ENCODE data around the gene FKBP10. TPM values are rescaled to one million over a fixed set of nuclear protein-coding genes. Genes with fewer than 3 reads are reported as not detected.

The FKBP10 gene
- 0.31 and 0.47 TPM in 2 replicates for total RNA-seq

- H3K36me3 Mint-ChIP-seq (ENCODE audit: low read depth): peaks cover 1% of the 10 kb centered on the region
- DNase-seq: peak; percentile 79
- peaks cover 12% of the 10 kb centered on the region for H3K4me1 Mint-ChIP-seq
- peak within 1 kb of the TSS; percentile 91 for H3K4me3 Mint-ChIP-seq
- intact Hi-C loops (cut with micrococcal nuclease): loop anchor here (1.0 kb wide), 1 partner anchor 53 kb away; the partner anchor contains the start of gene KLHL11
- peaks cover 21% of the 10 kb centered on the region for H3K27me3 Mint-ChIP-seq
- no peaks in the 10 kb centered on the region for H3K9me3 Mint-ChIP-seq
- peak within 1 kb of the TSS; percentile 78 for H3K27ac Mint-ChIP-seq
Measured at GRCh38 chr17:41812381-41813151, at the start of gene FKBP10. FKBP10 (plus strand) TSS chr17:41813004; CDS start chr17:41813035, 31 bp downstream.

GRCh38 chr17:41763327-41763726 is 49.5 kb upstream of the FKBP10 start:
- Mint-ChIP-seq H3K9me3 (no peaks in the 10 kb centered on the region), H3K36me3 (ENCODE audit: low read depth) (no peaks in the 10 kb centered on the region), H3K4me1 (no peaks in the 10 kb centered on the region), H3K4me3 (no peak overlapping the region), H3K27me3 (no peaks in the 10 kb centered on the region), H3K27ac (no peak overlapping the region)
- intact Hi-C loops (cut with micrococcal nuclease): no loop called here
- no peak for DNase-seq

GRCh38 chr17:41766135-41766534 is 46.7 kb upstream of the FKBP10 start:
- no peaks in the 10 kb centered on the region for H3K4me1 Mint-ChIP-seq
- no peak overlapping the region for H3K4me3 Mint-ChIP-seq
- H3K27me3 Mint-ChIP-seq: no peaks in the 10 kb centered on the region
- DNase-seq: no peak
- H3K36me3 Mint-ChIP-seq (ENCODE audit: low read depth): no peaks in the 10 kb centered on the region
- H3K27ac Mint-ChIP-seq: no peak overlapping the region
- H3K9me3 Mint-ChIP-seq: no peaks in the 10 kb centered on the region
- intact Hi-C loops (cut with micrococcal nuclease): no loop called here

- H3K27me3 Mint-ChIP-seq: no peaks in the 10 kb centered on the region
- no peak overlapping the region for H3K4me3 Mint-ChIP-seq
- H3K36me3 Mint-ChIP-seq (ENCODE audit: low read depth): no peaks in the 10 kb centered on the region
- no peaks in the 10 kb centered on the region for H3K4me1 Mint-ChIP-seq
- intact Hi-C loops (cut with micrococcal nuclease): no loop called here
- no peaks in the 10 kb centered on the region for H3K9me3 Mint-ChIP-seq
- no peak overlapping the region for H3K27ac Mint-ChIP-seq
- DNase-seq: no peak
Measured at GRCh38 chr17:41767324-41768042, 45.3 kb upstream of the FKBP10 start.

- H3K9me3 Mint-ChIP-seq: no peaks in the 10 kb centered on the region
- no peaks in the 10 kb centered on the region for H3K36me3 Mint-ChIP-seq (ENCODE audit: low read depth)
- intact Hi-C loops (cut with micrococcal nuclease): no loop called here
- H3K4me1 Mint-ChIP-seq: no peaks in the 10 kb centered on the region
- no peak for DNase-seq
- no peaks in the 10 kb centered on the region for H3K27me3 Mint-ChIP-seq
- no peak overlapping the region for H3K4me3 Mint-ChIP-seq
- no peak overlapping the region for H3K27ac Mint-ChIP-seq
Measured at GRCh38 chr17:41768682-41769288, 44.0 kb upstream of the FKBP10 start.

GRCh38 chr17:41769346-41769862 is 43.4 kb upstream of the FKBP10 start:
- Mint-ChIP-seq H3K36me3 (ENCODE audit: low read depth) (no peaks in the 10 kb centered on the region), H3K4me1 (no peaks in the 10 kb centered on the region), H3K9me3 (no peaks in the 10 kb centered on the region), H3K27me3 (no peaks in the 10 kb centered on the region), H3K4me3 (no peak overlapping the region), H3K27ac (no peak overlapping the region)
- intact Hi-C loops (cut with micrococcal nuclease): no loop called here
- no peak for DNase-seq

GRCh38 chr17:41769985-41770384 is 42.8 kb upstream of the FKBP10 start:
- no peaks in the 10 kb centered on the region for H3K36me3 Mint-ChIP-seq (ENCODE audit: low read depth)
- H3K4me3 Mint-ChIP-seq: no peak overlapping the region
- intact Hi-C loops (cut with micrococcal nuclease): no loop called here
- DNase-seq: no peak
- no peak overlapping the region for H3K27ac Mint-ChIP-seq
- no peaks in the 10 kb centered on the region for H3K9me3 Mint-ChIP-seq
- H3K27me3 Mint-ChIP-seq: no peaks in the 10 kb centered on the region
- H3K4me1 Mint-ChIP-seq: no peaks in the 10 kb centered on the region

GRCh38 chr17:41771389-41772206 is 41.2 kb upstream of the FKBP10 start:
- Mint-ChIP-seq H3K4me3 (no peak overlapping the region), H3K4me1 (no peaks in the 10 kb centered on the region), H3K27me3 (no peaks in the 10 kb centered on the region), H3K9me3 (no peaks in the 10 kb centered on the region), H3K27ac (no peak overlapping the region), H3K36me3 (ENCODE audit: low read depth) (no peaks in the 10 kb centered on the region)
- DNase-seq: no peak
- intact Hi-C loops (cut with micrococcal nuclease): no loop called here

- no peak for DNase-seq
- Mint-ChIP-seq H3K36me3 (ENCODE audit: low read depth) (no peaks in the 10 kb centered on the region), H3K27ac (no peak overlapping the region), H3K4me1 (no peaks in the 10 kb centered on the region), H3K4me3 (no peak overlapping the region), H3K9me3 (no peaks in the 10 kb centered on the region), H3K27me3 (no peaks in the 10 kb centered on the region)
- intact Hi-C loops (cut with micrococcal nuclease): no loop called here
Measured at GRCh38 chr17:41772218-41772585, 40.6 kb upstream of the FKBP10 start.

GRCh38 chr17:41772586-41773189 is 40.1 kb upstream of the FKBP10 start:
- H3K27me3 Mint-ChIP-seq: no peaks in the 10 kb centered on the region
- H3K4me3 Mint-ChIP-seq: no peak overlapping the region

GRCh38 chr17:41773190-41773588 is 39.6 kb upstream of the FKBP10 start:
- Mint-ChIP-seq H3K36me3 (ENCODE audit: low read depth) (no peaks in the 10 kb centered on the region), H3K27ac (no peak overlapping the region), H3K27me3 (no peaks in the 10 kb centered on the region), H3K4me1 (no peaks in the 10 kb centered on the region), H3K4me3 (no peak overlapping the region), H3K9me3 (no peaks in the 10 kb centered on the region)
- intact Hi-C loops (cut with micrococcal nuclease): no loop called here
- no peak for DNase-seq

More at GRCh38 chr17:41772586-41773189, 40.1 kb upstream of the FKBP10 start:
- intact Hi-C loops (cut with micrococcal nuclease): no loop called here
- H3K9me3 Mint-ChIP-seq: no peaks in the 10 kb centered on the region
- H3K27ac Mint-ChIP-seq: no peak overlapping the region
- no peak for DNase-seq
- H3K4me1 Mint-ChIP-seq: no peaks in the 10 kb centered on the region
- no peaks in the 10 kb centered on the region for H3K36me3 Mint-ChIP-seq (ENCODE audit: low read depth)

GRCh38 chr17:41773731-41774193 is 39.0 kb upstream of the FKBP10 start:
- intact Hi-C loops (cut with micrococcal nuclease): no loop called here
- no peak overlapping the region for H3K27ac Mint-ChIP-seq
- H3K36me3 Mint-ChIP-seq (ENCODE audit: low read depth): no peaks in the 10 kb centered on the region
- no peaks in the 10 kb centered on the region for H3K4me1 Mint-ChIP-seq
- no peaks in the 10 kb centered on the region for H3K9me3 Mint-ChIP-seq
- no peaks in the 10 kb centered on the region for H3K27me3 Mint-ChIP-seq
- H3K4me3 Mint-ChIP-seq: no peak overlapping the region
- DNase-seq: no peak
